HK-2 (cell line): ENCODE measurements around the gene KDSR.

Experiments used
- DNase-seq: peaks from one replicate; pipeline ENCODE4 v3.0.0-alpha.2; 2018; ENCODE audit not compliant: unreplicated experiment

The KDSR gene

GRCh38 chr18:63367053-63367953 lies at the start of gene KDSR:
Gene KDSR (minus strand): TSS chr18:63367206. CDS start chr18:63367118, 88 bp downstream.
- DNase-seq, result peak; percentile 92

GRCh38 chr18:63412953-63413352 lies 45.9 kb upstream of the KDSR start:
- DNase-seq, result no peak

GRCh38 chr18:63410792-63411191 lies 43.8 kb upstream of the KDSR start:
- no peak for DNase-seq

- DNase-seq, result no peak
Measured at GRCh38 chr18:63409301-63409700, 42.3 kb upstream of the KDSR start.

- no peak for DNase-seq
Measured at GRCh38 chr18:63407734-63408133, 40.7 kb upstream of the KDSR start.

GRCh38 chr18:63405986-63406385 lies 39.0 kb upstream of the KDSR start:
- no peak for DNase-seq

GRCh38 chr18:63402246-63403162 lies 35.5 kb upstream of the KDSR start:
- DNase-seq, result no peak

- DNase-seq, result no peak
Measured at GRCh38 chr18:63399300-63399699, 32.3 kb upstream of the KDSR start.

GRCh38 chr18:63397349-63397748 lies 30.3 kb upstream of the KDSR start:
- DNase-seq, result no peak

GRCh38 chr18:63395503-63395902 lies 28.5 kb upstream of the KDSR start:
- DNase-seq, result no peak

- no peak for DNase-seq
Measured at GRCh38 chr18:63394954-63395353, 27.9 kb upstream of the KDSR start.

GRCh38 chr18:63387861-63388260 lies 20.9 kb upstream of the KDSR start:
- no peak for DNase-seq

GRCh38 chr18:63382843-63383242 lies 15.8 kb upstream of the KDSR start:
- DNase-seq, result no peak

- DNase-seq, result no peak
Measured at GRCh38 chr18:63379639-63379962, 12.6 kb upstream of the KDSR start.

GRCh38 chr18:63378919-63379638 lies 12.1 kb upstream of the KDSR start:
- DNase-seq, result no peak

- no peak for DNase-seq
Measured at GRCh38 chr18:63377275-63377980, 10.4 kb upstream of the KDSR start.

GRCh38 chr18:63376538-63376937 lies 9.5 kb upstream of the KDSR start:
- DNase-seq, result no peak

GRCh38 chr18:63374540-63374939 lies 7.5 kb upstream of the KDSR start:
- DNase-seq, result no peak

- DNase-seq, result no peak
Measured at GRCh38 chr18:63373161-63373560, 6.2 kb upstream of the KDSR start.

- no peak for DNase-seq
Measured at GRCh38 chr18:63368611-63369010, 1.6 kb upstream of the KDSR start.
